HEK293 (cell line): ENCODE measurements around the gene CD82.
"Not testable (repeated sequence)": the region's sequence is repeated elsewhere in the genome, so short reads cannot be mapped to it uniquely, and the experiment has no call there.

Source experiments
- CTCF ChIA-PET: fragments of 350-600 bp; formaldehyde crosslinking; extraction: SDS; loops from one replicate; lab custom pipeline; 2021; ENCODE audit warnings: antibody characterized with exemption; lab: Yijun Ruan, JAX
- POLR2A ChIA-PET: fragments of 300-600 bp; formaldehyde crosslinking; extraction: SDS; loops from one replicate; lab custom pipeline; 2020; ENCODE audit warnings: antibody characterized with exemption, inconsistent platforms; lab: Yijun Ruan, JAX
- H3K27ac ChIP-seq: fragments of 200-500 bp; sonication (Bioruptor generic); 2 replicates; pipeline ENCODE4 v1.5.1; 2014; ENCODE audit warnings: low read depth, low read length, control low read depth, inconsistent platforms; ENCODE audit errors: extremely low read depth
- H3K36me3 ChIP-seq, 2 experiments: fragments of 200-500 bp in 1 of 2; sonication (Bioruptor generic) in 1 of 2; 1 replicate in 1 of 2; 2 replicates in 1 of 2; pipeline ENCODE4 v1.5.1; 2014 to 2017; ENCODE audit warnings: inconsistent platforms in 2 of 2, low read length in 2 of 2; ENCODE audit not compliant: control insufficient read depth in 2 of 2, insufficient read depth in 1 of 2
- H3K4me1 ChIP-seq: fragments of 200-500 bp; sonication (Bioruptor generic); 2 replicates; pipeline ENCODE4 v1.5.1; 2014; ENCODE audit warnings: mild to moderate bottlenecking, low read length, inconsistent platforms; ENCODE audit not compliant: control insufficient read depth, insufficient read depth
- H3K4me3 ChIP-seq: 2 replicates; pipeline ENCODE4 v1.5.1; 2011; ENCODE audit warnings: low read depth, mild to moderate bottlenecking, control low read depth, low read length, moderate library complexity
- H3K9me3 ChIP-seq: fragments of 200-500 bp; sonication (Bioruptor generic); 2 replicates; pipeline ENCODE4 v1.5.1; 2014; ENCODE audit warnings: low read depth, low read length, inconsistent platforms; ENCODE audit not compliant: control insufficient read depth, insufficient read depth
- EGR2 ChIP-seq: fragments of 450-650 bp; formaldehyde crosslinking; IDR thresholded peaks from 2 replicates; pipeline ENCODE4 v1.5.1; 2016; ENCODE audit warnings: low read depth, missing biosample characterization, missing genetic modification characterization
- MZF1 ChIP-seq: fragments of 450-650 bp; formaldehyde crosslinking; IDR thresholded peaks from 2 replicates; pipeline ENCODE4 v1.5.1; 2017; ENCODE audit warnings: missing biosample characterization, missing genetic modification characterization, borderline replicate concordance
- OVOL3 ChIP-seq: fragments of 450-650 bp; formaldehyde crosslinking; IDR thresholded peaks from 2 replicates; pipeline ENCODE4 v1.5.1; 2016; ENCODE audit warnings: missing biosample characterization, missing genetic modification characterization
- ZFHX2 ChIP-seq: fragments of 450-650 bp; formaldehyde crosslinking; conservative IDR thresholded peaks from 2 replicates; pipeline ENCODE4 v1.5.1; 2016; ENCODE audit warnings: missing biosample characterization, missing genetic modification characterization
- ZFP69B ChIP-seq: fragments of 450-650 bp; formaldehyde crosslinking; IDR thresholded peaks from 2 replicates; pipeline ENCODE4 v1.5.1; 2016; ENCODE audit warnings: missing biosample characterization, missing genetic modification characterization
- ZNF146 ChIP-seq: fragments of 450-650 bp; formaldehyde crosslinking; IDR thresholded peaks from 2 replicates; pipeline ENCODE4 v1.5.1; 2016; ENCODE audit warnings: missing biosample characterization, missing genetic modification characterization
- ZNF16 ChIP-seq: fragments of 450-650 bp; formaldehyde crosslinking; IDR thresholded peaks from 2 replicates; pipeline ENCODE4 v1.5.1; 2016; ENCODE audit warnings: low read depth, missing biosample characterization, missing genetic modification characterization
- ZNF202 ChIP-seq: fragments of 450-650 bp; formaldehyde crosslinking; IDR thresholded peaks from 2 replicates; pipeline ENCODE4 v1.5.1; 2016; ENCODE audit warnings: missing biosample characterization, missing genetic modification characterization, borderline replicate concordance
- ZNF302 ChIP-seq: fragments of 450-650 bp; formaldehyde crosslinking; IDR thresholded peaks from 2 replicates; pipeline ENCODE4 v1.5.1; 2016; ENCODE audit warnings: missing biosample characterization, missing genetic modification characterization, low read depth
- ZNF501 ChIP-seq: fragments of 450-650 bp; formaldehyde crosslinking; IDR thresholded peaks from 2 replicates; pipeline ENCODE4 v1.5.1; 2016; ENCODE audit warnings: missing biosample characterization, missing genetic modification characterization
- ZNF544 ChIP-seq: fragments of 450-650 bp; formaldehyde crosslinking; IDR thresholded peaks from 2 replicates; pipeline ENCODE4 v1.5.0; 2017; ENCODE audit warnings: missing biosample characterization, missing genetic modification characterization
- ZNF555 ChIP-seq: fragments of 450-650 bp; formaldehyde crosslinking; conservative IDR thresholded peaks from 2 replicates; pipeline ENCODE4 v1.5.1; 2017; ENCODE audit warnings: missing biosample characterization, mild to moderate bottlenecking, missing genetic modification characterization, inconsistent platforms
- ZNF600 ChIP-seq: fragments of 450-650 bp; formaldehyde crosslinking; IDR thresholded peaks from 2 replicates; pipeline ENCODE4 v1.5.1; 2016; ENCODE audit warnings: missing biosample characterization, missing genetic modification characterization
- ZNF610 ChIP-seq: fragments of 450-650 bp; formaldehyde crosslinking; IDR thresholded peaks from 2 replicates; pipeline ENCODE4 v1.5.1; 2016; ENCODE audit warnings: missing biosample characterization, missing genetic modification characterization, borderline replicate concordance
- ZNF664 ChIP-seq: fragments of 450-650 bp; formaldehyde crosslinking; IDR thresholded peaks from 2 replicates; pipeline ENCODE4 v1.5.1; 2016; ENCODE audit warnings: missing biosample characterization, missing genetic modification characterization
- ZNF768 ChIP-seq: fragments of 450-650 bp; formaldehyde crosslinking; IDR thresholded peaks from 2 replicates; pipeline ENCODE4 v1.5.1; 2018; ENCODE audit warnings: missing biosample characterization, mild to moderate bottlenecking, missing genetic modification characterization
- ZNF792 ChIP-seq: fragments of 450-650 bp; formaldehyde crosslinking; IDR thresholded peaks from 2 replicates; pipeline ENCODE4 v1.5.1; 2016; ENCODE audit warnings: missing biosample characterization, missing genetic modification characterization
- ZSCAN23 ChIP-seq: fragments of 450-650 bp; formaldehyde crosslinking; IDR thresholded peaks from 2 replicates; pipeline ENCODE4 v1.5.1; 2016; ENCODE audit warnings: missing biosample characterization, missing genetic modification characterization
- TF ChIP-seq, protein P1 (sequence below): IDR thresholded peaks from 2 replicates; pipeline ENCODE4 v1.6.1; 2011; ENCODE audit warnings: mild to moderate bottlenecking, low read depth, low read length, borderline replicate concordance
- TF ChIP-seq, protein P2 (sequence below): fragments of 450-650 bp; formaldehyde crosslinking; IDR thresholded peaks from 2 replicates; pipeline ENCODE4 v1.5.1; 2016; ENCODE audit warnings: missing biosample characterization, missing genetic modification characterization
- TF ChIP-seq, protein P3 (sequence below): fragments of 450-650 bp; formaldehyde crosslinking; IDR thresholded peaks from 2 replicates; pipeline ENCODE4 v1.5.1; 2017; ENCODE audit warnings: missing biosample characterization, missing genetic modification characterization
- TF ChIP-seq, protein P4 (sequence below): fragments of 450-650 bp; formaldehyde crosslinking; IDR thresholded peaks from 2 replicates; pipeline ENCODE4 v1.5.1; 2016; ENCODE audit warnings: missing biosample characterization, missing genetic modification characterization

Gene CD82

DNA sequence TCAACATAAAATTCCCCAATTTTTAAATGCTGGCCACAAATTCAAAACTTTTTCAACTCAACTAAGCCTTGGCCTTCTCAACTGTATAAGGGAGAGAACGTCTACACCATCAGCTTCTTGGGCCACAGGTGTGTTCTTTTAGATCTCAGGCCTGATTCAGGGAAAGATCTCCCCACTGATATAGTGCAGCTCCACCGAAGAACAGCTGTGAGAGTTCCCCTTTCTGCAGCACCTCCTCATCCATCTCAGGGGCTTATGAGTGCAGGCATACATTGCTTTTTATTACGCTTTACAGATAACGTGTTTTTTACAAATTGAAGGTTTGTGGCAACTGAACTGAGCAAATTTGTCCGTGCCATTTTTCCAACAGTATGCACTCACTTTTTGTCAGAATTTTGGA is 8.0 kb upstream of the CD82 start (continued):
- no peak for TF ChIP-seq ZNF16
- TF ChIP-seq ZNF146 (tag by site-specific recombination), result no peak
- TF ChIP-seq, protein P1, sequence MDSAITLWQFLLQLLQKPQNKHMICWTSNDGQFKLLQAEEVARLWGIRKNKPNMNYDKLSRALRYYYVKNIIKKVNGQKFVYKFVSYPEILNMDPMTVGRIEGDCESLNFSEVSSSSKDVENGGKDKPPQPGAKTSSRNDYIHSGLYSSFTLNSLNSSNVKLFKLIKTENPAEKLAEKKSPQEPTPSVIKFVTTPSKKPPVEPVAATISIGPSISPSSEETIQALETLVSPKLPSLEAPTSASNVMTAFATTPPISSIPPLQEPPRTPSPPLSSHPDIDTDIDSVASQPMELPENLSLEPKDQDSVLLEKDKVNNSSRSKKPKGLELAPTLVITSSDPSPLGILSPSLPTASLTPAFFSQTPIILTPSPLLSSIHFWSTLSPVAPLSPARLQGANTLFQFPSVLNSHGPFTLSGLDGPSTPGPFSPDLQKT, result no peak
- no peak for TF ChIP-seq ZFHX2
- no peak for TF ChIP-seq ZNF600 (tag by site-specific recombination)
- TF ChIP-seq, protein P2, sequence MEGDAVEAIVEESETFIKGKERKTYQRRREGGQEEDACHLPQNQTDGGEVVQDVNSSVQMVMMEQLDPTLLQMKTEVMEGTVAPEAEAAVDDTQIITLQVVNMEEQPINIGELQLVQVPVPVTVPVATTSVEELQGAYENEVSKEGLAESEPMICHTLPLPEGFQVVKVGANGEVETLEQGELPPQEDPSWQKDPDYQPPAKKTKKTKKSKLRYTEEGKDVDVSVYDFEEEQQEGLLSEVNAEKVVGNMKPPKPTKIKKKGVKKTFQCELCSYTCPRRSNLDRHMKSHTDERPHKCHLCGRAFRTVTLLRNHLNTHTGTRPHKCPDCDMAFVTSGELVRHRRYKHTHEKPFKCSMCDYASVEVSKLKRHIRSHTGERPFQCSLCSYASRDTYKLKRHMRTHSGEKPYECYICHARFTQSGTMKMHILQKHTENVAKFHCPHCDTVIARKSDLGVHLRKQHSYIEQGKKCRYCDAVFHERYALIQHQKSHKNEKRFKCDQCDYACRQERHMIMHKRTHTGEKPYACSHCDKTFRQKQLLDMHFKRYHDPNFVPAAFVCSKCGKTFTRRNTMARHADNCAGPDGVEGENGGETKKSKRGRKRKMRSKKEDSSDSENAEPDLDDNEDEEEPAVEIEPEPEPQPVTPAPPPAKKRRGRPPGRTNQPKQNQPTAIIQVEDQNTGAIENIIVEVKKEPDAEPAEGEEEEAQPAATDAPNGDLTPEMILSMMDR (tag by site-specific recombination), result no peak

DNA sequence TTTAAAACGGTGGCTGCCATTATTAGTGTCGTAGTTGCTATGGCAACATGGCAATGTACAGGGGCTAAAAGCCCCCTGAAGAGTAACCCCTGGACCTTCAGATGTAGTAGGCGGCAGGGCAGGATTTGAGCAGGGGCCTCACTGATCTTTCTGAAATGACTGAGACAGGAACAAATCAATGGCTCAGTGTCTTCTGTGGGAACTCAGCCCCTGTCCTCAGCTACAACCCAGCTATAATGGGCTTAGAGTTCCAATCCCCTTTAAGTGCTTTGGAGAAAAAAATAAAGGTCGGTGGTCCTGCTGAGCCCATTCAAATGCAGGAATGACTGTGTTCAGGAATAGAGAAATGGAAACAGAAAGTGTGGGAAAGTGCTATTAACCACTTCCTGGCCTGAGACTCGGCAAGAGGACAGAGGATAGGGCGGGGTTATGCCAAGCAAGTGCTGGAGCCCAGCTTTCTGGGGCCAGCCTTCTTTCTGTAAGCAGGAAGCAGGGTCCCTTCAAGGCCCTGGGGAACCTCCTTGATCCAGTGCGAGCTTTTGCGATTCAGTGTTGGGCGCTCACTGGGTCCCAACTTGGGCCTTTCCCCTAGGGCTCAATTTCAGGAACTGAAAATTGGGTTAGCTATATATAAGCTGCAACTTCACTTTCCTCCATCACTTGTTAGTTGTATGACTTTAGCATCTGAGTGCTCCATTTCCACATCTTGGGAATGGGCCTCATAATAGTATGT is 6.1 kb upstream of the CD82 start:
- no peak overlapping the region for H3K4me3 ChIP-seq
- H3K36me3 ChIP-seq, result no peaks in the 10 kb centered on the region
- no peaks in the 10 kb centered on the region for H3K9me3 ChIP-seq
- CTCF ChIA-PET, result interaction anchor here (0.6 to 12.6 kb wide), 8 partner anchors 48 to 582 kb away, joined by 3 to 275 read pairs (median 4); no protein-coding TSS in a partner anchor
- H3K4me1 ChIP-seq, result no peaks in the 10 kb centered on the region; the same call in 1 of the 2 replicates
- H3K27ac ChIP-seq, result no peak overlapping the region
- POLR2A ChIA-PET, result no interaction called here
- TF ChIP-seq ZFP69B (tag by site-specific recombination) (no peak), ZNF202 (tag by site-specific recombination) (no peak), ZNF610 (no peak), ZNF664 (no peak), ZNF302 (no peak), MZF1 (tag by site-specific recombination) (no peak), ZSCAN23 (tag by site-specific recombination) (no peak), ZNF544 (tag by site-specific recombination) (no peak), ZNF792 (no peak), EGR2 (no peak), ZNF768 (tag by site-specific recombination) (no peak), ZNF555 (no peak), ZNF501 (tag by site-specific recombination) (no peak), OVOL3 (tag by site-specific recombination) (no peak)
- TF ChIP-seq, protein P3, sequence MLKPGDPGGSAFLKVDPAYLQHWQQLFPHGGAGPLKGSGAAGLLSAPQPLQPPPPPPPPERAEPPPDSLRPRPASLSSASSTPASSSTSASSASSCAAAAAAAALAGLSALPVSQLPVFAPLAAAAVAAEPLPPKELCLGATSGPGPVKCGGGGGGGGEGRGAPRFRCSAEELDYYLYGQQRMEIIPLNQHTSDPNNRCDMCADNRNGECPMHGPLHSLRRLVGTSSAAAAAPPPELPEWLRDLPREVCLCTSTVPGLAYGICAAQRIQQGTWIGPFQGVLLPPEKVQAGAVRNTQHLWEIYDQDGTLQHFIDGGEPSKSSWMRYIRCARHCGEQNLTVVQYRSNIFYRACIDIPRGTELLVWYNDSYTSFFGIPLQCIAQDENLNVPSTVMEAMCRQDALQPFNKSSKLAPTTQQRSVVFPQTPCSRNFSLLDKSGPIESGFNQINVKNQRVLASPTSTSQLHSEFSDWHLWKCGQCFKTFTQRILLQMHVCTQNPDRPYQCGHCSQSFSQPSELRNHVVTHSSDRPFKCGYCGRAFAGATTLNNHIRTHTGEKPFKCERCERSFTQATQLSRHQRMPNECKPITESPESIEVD (tag by site-specific recombination), result no peak
- TF ChIP-seq, protein P4, sequence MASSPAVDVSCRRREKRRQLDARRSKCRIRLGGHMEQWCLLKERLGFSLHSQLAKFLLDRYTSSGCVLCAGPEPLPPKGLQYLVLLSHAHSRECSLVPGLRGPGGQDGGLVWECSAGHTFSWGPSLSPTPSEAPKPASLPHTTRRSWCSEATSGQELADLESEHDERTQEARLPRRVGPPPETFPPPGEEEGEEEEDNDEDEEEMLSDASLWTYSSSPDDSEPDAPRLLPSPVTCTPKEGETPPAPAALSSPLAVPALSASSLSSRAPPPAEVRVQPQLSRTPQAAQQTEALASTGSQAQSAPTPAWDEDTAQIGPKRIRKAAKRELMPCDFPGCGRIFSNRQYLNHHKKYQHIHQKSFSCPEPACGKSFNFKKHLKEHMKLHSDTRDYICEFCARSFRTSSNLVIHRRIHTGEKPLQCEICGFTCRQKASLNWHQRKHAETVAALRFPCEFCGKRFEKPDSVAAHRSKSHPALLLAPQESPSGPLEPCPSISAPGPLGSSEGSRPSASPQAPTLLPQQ (tag by site-specific recombination), result no peak

DNA sequence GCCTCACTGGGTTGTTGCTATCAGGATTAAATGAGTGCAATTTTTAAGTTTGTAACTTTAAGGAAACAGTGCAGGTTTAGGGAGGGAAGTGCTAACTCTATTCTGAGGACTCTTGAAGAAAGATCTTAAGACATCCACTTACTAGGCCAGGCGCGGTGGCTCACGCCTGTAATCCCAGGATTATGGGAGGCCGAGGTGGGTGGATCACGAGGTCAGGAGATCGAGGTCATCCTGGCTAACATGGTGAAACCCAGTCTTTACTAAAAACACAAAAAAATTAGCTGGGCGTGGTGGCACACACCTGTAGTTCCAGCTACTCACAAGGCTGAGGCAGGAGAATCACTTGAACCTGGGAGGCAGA is 5.5 kb upstream of the CD82 start:
- H3K4me1 ChIP-seq, H3K27ac ChIP-seq, H3K4me3 ChIP-seq, POLR2A ChIA-PET, H3K9me3 ChIP-seq, H3K36me3 ChIP-seq: not testable (repeated sequence)
- CTCF ChIA-PET, result interaction anchor here (0.6 to 12.6 kb wide), 7 partner anchors 48 to 992 kb away, joined by 3 to 275 read pairs (median 3); no protein-coding TSS in a partner anchor
